CD14-positive monocyte (primary cell): ENCODE measurements around the gene MYOM1. TPM values are rescaled to one million over a fixed set of nuclear protein-coding genes. Genes with fewer than 3 reads are reported as not detected.

Source experiments
- DNase-seq, 3 donors: peaks; one replicate each; pipeline ENCODE4 v3.0.0-alpha.2; 2011 to 2022
- H2AFZ ChIP-seq: 2 replicates; pipeline ENCODE4 v1.6.0; 2012; ENCODE audit warnings: mild to moderate bottlenecking, low read depth, low read length, inconsistent platforms; ENCODE audit not compliant: insufficient read depth, poor library complexity, severe bottlenecking
- H3K27ac ChIP-seq, 2 donors: 1 replicate in 1 of 2; 2 replicates in 1 of 2; pipeline ENCODE4 v1.5.1; 2012 to 2013; ENCODE audit warnings: low read length in 2 of 2, control low read depth in 1 of 2, inconsistent platforms in 1 of 2, low read depth in 1 of 2, mild to moderate bottlenecking in 1 of 2
- H3K27me3 ChIP-seq, 2 donors: one replicate each; pipeline versions ENCODE4 v1.6.0 to v1.6.1; 2011 to 2013; ENCODE audit warnings: low read length in 2 of 2; ENCODE audit not compliant: control insufficient read depth in 2 of 2, insufficient read depth in 2 of 2
- H3K36me3 ChIP-seq, 2 donors: replicated peaks in 1 of 2; 1 replicate in 1 of 2; 2 replicates in 1 of 2; pipeline versions ENCODE4 v1.5.1 to v1.6.1; 2012 to 2013; ENCODE audit warnings: low read length in 2 of 2, control low read depth in 1 of 2, inconsistent platforms in 1 of 2, mild to moderate bottlenecking in 1 of 2; ENCODE audit not compliant: insufficient read depth in 2 of 2, control insufficient read depth in 1 of 2
- H3K4me1 ChIP-seq, 2 donors: 1 replicate in 1 of 2; 2 replicates in 1 of 2; pipeline versions ENCODE4 v1.5.1 to v1.6.1; 2012 to 2013; ENCODE audit warnings: low read length in 2 of 2, control low read depth in 1 of 2, inconsistent platforms in 1 of 2, mild to moderate bottlenecking in 1 of 2, moderate library complexity in 1 of 2; ENCODE audit not compliant: insufficient read depth in 2 of 2, control insufficient read depth in 1 of 2
- H3K4me2 ChIP-seq: replicated peaks from 2 replicates; pipeline ENCODE3; 2012; ENCODE audit warnings: low read length, moderate library complexity, mild to moderate bottlenecking; ENCODE audit not compliant: poor library complexity, severe bottlenecking; ENCODE audit errors: extremely low read depth
- H3K4me3 ChIP-seq, 3 experiments: fragments of 200-600 bp in 1 of 3; sonication (generic) in 1 of 3; replicated peaks in 1 of 3; 1 replicate in 2 of 3; 2 replicates in 1 of 3; pipeline ENCODE4 v1.5.1; 2011 to 2013; ENCODE audit warnings: low read length in 3 of 3, mild to moderate bottlenecking in 3 of 3, control low read depth in 2 of 3, low read depth in 2 of 3, inconsistent platforms in 1 of 3, moderate library complexity in 1 of 3
- H3K79me2 ChIP-seq: 2 replicates; pipeline ENCODE4 v1.6.0; 2012; ENCODE audit warnings: mild to moderate bottlenecking, control low read depth, inconsistent platforms, low read length, moderate library complexity; ENCODE audit not compliant: insufficient read depth
- H3K9ac ChIP-seq: 2 replicates; pipeline ENCODE4 v1.6.0; 2017; ENCODE audit warnings: low read length, mild to moderate bottlenecking; ENCODE audit not compliant: insufficient read depth, poor library complexity, severe bottlenecking
- H3K9me3 ChIP-seq, 2 donors: replicated peaks in 1 of 2; 1 replicate in 1 of 2; 2 replicates in 1 of 2; pipeline versions ENCODE4 v1.5.1 to v1.6.1; 2012 to 2013; ENCODE audit warnings: low read length in 2 of 2, control low read depth in 1 of 2; ENCODE audit not compliant: control insufficient read depth in 1 of 2, insufficient read depth in 1 of 2
- H4K20me1 ChIP-seq: 2 replicates; pipeline ENCODE4 v1.6.0; 2012; ENCODE audit warnings: mild to moderate bottlenecking, low read length, control low read depth, moderate library complexity; ENCODE audit not compliant: insufficient read depth
- H3K27ac Mint-ChIP-seq, 7 donors: one replicate each; pipeline ENCODE4 v1.8.0; 2020; ENCODE audit warnings: mild to moderate bottlenecking in 7 of 7, mixed read lengths in 7 of 7, moderate library complexity in 6 of 7, inconsistent platforms in 2 of 7
- H3K27me3 Mint-ChIP-seq, 3 donors: one replicate each; pipeline ENCODE4 v1.8.0; 2021 to 2022; ENCODE audit warnings: low read depth in 3 of 3, mild to moderate bottlenecking in 3 of 3, mixed read lengths in 3 of 3, moderate library complexity in 3 of 3, inconsistent platforms in 1 of 3
- H3K36me3 Mint-ChIP-seq, 2 donors: one replicate each; pipeline ENCODE4 v1.8.0; 2020; ENCODE audit warnings: mixed read lengths in 2 of 2, inconsistent platforms in 1 of 2, mild to moderate bottlenecking in 1 of 2
- H3K4me1 Mint-ChIP-seq: one replicate; pipeline ENCODE4 v1.8.0; 2020; ENCODE audit warnings: mild to moderate bottlenecking, mixed read lengths
- H3K4me3 Mint-ChIP-seq, 2 donors: one replicate each; pipeline ENCODE4 v1.8.0; 2020; ENCODE audit warnings: mild to moderate bottlenecking in 2 of 2, mixed read lengths in 2 of 2, moderate library complexity in 1 of 2
- H3K9me3 Mint-ChIP-seq, 7 donors: one replicate each; pipeline ENCODE4 v1.8.0; 2020 to 2022; ENCODE audit warnings: mixed read lengths in 7 of 7, mild to moderate bottlenecking in 6 of 7, moderate library complexity in 6 of 7, inconsistent platforms in 2 of 7
- WGBS: methylation state at CpG from one replicate; pipeline ENCODE4 v1.1.5; 2013; ENCODE audit warnings: missing lambda C conversion rate; ENCODE audit not compliant: insufficient coverage; 5-methylcytosine and 5-hydroxymethylcytosine counted together
- intact Hi-C, 2 donors: fragments of 100-400 bp; cut with micrococcal nuclease; formaldehyde crosslinking; loops; one replicate each; pipeline versions ENCODE4 v1.15.0 to v1.15.1; 2023
- polyA plus RNA-seq, 3 donors: library from polyadenylated mRNA; depleted of rRNA in 1 of 3; unstranded in 2 of 3; stranded (reverse) in 1 of 3; fragments of 300-500 nt in 2 of 3; fragments of >200 nt in 1 of 3; fragmentation: Illumina TruSeq in 2 of 3; gene quantifications; 1 replicate in 2 of 3; 2 replicates in 1 of 3; pipeline ENCODE4 v1.2.3, GENCODE V29; 2012 to 2021
- TF ChIP-seq, protein P1 (sequence below): fragments of 200-600 bp; IDR thresholded peaks from one replicate; pipeline ENCODE4 v1.8.0; 2022; ENCODE audit warnings: antibody characterized with exemption, mild to moderate bottlenecking

Gene MYOM1
- polyA plus RNA-seq, 3 donors, result 0.05 to 0.95 (median 0.22) TPM

DNA sequence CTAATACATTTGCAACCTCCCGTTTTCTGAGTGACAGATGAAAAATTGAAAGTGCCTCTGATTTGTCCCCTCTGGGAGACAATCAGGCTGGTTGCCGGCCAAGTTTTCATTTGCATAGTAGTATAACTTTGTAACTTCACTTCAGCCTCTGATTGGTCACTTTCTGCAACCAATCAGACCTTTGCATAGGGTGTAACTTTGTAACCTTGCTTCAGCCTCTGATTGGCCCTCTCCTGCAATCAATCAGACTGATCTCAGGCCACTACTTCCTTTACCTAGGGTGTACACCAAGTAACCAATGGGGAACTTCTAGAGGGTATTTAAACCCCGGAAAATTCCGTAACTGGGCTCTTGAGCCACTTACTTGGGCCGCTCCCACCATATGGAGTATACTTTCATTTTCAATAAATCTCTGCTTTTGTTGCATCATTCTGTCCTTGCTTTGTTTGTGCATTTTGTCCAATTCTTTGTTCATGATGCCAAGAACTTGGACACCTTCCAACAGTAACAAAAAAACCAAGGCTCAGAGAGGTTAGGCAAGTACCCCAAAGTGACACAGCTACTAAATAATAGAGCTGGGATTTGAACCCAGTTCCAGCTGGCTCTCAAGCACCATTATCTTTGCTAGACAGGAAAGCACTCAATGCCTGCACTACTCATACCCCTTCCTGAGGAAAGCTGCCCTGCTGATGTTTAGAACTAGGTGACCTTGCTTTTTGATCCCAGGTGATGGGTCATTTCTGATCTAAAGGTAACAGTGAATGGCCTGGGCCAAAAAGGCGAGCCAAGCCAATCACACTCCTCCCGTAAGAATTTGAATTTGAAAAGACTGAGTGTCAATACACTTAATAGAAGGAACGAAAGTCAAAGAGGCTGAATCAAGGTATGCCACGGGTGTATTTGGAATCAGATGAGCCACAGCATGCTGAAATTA lies 10.9 kb upstream of the MYOM1 start:
- no peak overlapping the region for H3K9ac ChIP-seq
- intact Hi-C loops, result no loop called here
- no peak overlapping the region for H3K27ac ChIP-seq
- no peak overlapping the region for H3K4me2 ChIP-seq
- peaks cover 0 to 2% of the 10 kb centered on the region in 2 donors for H3K36me3 Mint-ChIP-seq
- WGBS, result 88% methylated on average over 5 of the region's 9 CpGs
- no peaks in the 10 kb centered on the region for H3K79me2 ChIP-seq
- no peaks in the 10 kb centered on the region for H4K20me1 ChIP-seq
- peak in 2 of 3 donors; percentile 18 to 38 for DNase-seq
- H3K27ac Mint-ChIP-seq, result peak overlapping the region in 1 of 7 donors; percentile 42
- H3K36me3 ChIP-seq, result no peaks in the 10 kb centered on the region
- no peaks in the 10 kb centered on the region for H3K4me1 ChIP-seq
- no peaks in the 10 kb centered on the region for H3K27me3 ChIP-seq
- H3K9me3 Mint-ChIP-seq, result no peaks in the 10 kb centered on the region
- H3K4me3 Mint-ChIP-seq, result no peak overlapping the region
- TF ChIP-seq, protein P1, sequence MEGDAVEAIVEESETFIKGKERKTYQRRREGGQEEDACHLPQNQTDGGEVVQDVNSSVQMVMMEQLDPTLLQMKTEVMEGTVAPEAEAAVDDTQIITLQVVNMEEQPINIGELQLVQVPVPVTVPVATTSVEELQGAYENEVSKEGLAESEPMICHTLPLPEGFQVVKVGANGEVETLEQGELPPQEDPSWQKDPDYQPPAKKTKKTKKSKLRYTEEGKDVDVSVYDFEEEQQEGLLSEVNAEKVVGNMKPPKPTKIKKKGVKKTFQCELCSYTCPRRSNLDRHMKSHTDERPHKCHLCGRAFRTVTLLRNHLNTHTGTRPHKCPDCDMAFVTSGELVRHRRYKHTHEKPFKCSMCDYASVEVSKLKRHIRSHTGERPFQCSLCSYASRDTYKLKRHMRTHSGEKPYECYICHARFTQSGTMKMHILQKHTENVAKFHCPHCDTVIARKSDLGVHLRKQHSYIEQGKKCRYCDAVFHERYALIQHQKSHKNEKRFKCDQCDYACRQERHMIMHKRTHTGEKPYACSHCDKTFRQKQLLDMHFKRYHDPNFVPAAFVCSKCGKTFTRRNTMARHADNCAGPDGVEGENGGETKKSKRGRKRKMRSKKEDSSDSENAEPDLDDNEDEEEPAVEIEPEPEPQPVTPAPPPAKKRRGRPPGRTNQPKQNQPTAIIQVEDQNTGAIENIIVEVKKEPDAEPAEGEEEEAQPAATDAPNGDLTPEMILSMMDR, result no peak
- peaks cover 2% of the 10 kb centered on the region for H3K4me1 Mint-ChIP-seq
- peaks cover 2 to 3% (median 2%) of the 10 kb centered on the region in 3 donors for H3K27me3 Mint-ChIP-seq
- no peak overlapping the region for H2AFZ ChIP-seq
- no peaks in the 10 kb centered on the region for H3K9me3 ChIP-seq
- no peak overlapping the region for H3K4me3 ChIP-seq

DNA sequence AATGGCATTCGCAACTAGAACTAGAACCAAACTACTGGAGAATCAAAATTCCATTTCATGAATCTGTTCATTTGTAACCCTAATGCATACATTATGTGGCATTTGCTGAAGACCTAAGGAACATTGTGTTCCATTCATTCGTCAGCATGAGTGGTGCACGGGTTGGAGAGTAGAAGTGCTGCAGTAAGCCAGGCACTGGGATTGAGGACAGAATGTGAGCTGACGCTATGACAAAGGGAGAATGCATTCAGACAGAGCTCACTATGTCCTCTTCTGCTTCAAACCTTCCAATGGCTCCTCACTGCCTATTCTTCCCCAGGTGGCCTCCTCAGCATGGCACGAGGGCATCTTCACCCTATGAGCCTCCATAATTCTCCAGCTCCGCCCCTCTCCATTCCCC lies 6.3 kb upstream of the MYOM1 start:
- H3K36me3 ChIP-seq, result no peaks in the 10 kb centered on the region

More for the DNA sequence above, 6.3 kb upstream of the MYOM1 start:
- no peak for DNase-seq
- Mint-ChIP-seq H3K27ac (no peak overlapping the region), H3K9me3 (peaks cover 0 to 2% (median 0%) of the 10 kb centered on the region in 7 donors), H3K4me1 (peaks cover 2% of the 10 kb centered on the region), H3K4me3 (no peak overlapping the region), H3K36me3 (no peaks in the 10 kb centered on the region), H3K27me3 (peaks cover 0 to 3% (median 2%) of the 10 kb centered on the region in 3 donors)
- Histone ChIP-seq H3K4me3 (no peak overlapping the region), H3K27ac (no peak overlapping the region), H3K4me1 (no peaks in the 10 kb centered on the region), H2AFZ (no peak overlapping the region), H4K20me1 (no peaks in the 10 kb centered on the region), H3K4me2 (no peak overlapping the region), H3K79me2 (no peaks in the 10 kb centered on the region), H3K9ac (no peak overlapping the region), H3K27me3 (no peaks in the 10 kb centered on the region), H3K9me3 (no peaks in the 10 kb centered on the region)
- WGBS, result 100% methylated on average over 4 of the region's 6 CpGs
- intact Hi-C loops, result no loop called here
- TF ChIP-seq, protein P1, result no peak
